Daoy (cell line): Measurements from ENCODE around the gene LPCAT4. TPM values are rescaled to one million over a fixed set of nuclear protein-coding genes. Genes with fewer than 3 reads are reported as not detected.
"Not testable (repeated sequence)": the region's sequence is repeated elsewhere in the genome, so short reads cannot be mapped to it uniquely, and the experiment has no call there.

Experiments
- DNase-seq: peaks from one replicate; pipeline ENCODE4 v3.0.0-alpha.2; 2015; ENCODE audit warnings: low read depth
- total RNA-seq: library from RNA; depleted of rRNA; stranded (reverse); fragments of >200 nt; shearing (Covaris generic); gene quantifications from 2 replicates; pipeline ENCODE4 v1.2.3, GENCODE V29; 2014

The LPCAT4 gene
- total RNA-seq, 1 experiment from 2014 or later = 10.7 TPM

GRCh38 chr15:34364041-34364440, 3.0 kb downstream of the LPCAT4 start:
- no peak for DNase-seq

DNA sequence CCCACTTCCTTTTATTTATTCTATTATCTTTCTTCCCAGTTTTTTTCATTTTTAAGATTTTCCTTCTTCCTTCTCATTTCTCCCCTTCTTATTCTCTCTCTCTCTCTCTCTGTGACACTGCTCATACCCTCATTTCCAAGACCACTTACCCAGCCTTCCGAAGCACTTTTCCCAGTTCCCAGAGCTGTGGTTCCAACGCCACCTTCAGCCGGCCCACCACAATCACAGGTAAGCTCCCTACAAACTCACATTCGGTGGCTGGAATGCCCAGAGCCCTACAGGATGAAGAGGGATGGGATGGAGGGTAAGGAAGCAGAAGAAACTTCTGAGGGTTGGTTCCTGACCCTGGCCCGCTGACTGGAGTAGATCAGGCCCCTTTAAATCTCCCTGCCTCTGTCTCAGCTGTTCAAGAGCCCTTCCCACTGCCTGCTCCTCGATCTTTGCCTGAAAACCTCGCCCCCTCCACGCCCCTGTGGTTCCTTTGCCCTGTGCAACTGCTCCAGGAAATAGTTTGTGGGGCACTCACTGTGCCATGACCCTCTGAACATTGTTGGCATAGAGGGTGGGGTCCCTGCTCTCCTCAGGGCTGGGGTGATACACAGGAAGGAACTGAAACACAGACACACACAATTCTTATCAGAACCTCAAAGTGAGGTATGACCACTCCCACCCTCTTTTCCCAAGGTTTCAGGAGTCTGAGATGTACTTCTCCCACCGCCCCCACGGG, 4.8 kb downstream of the LPCAT4 start:
- DNase-seq = no peak

DNA sequence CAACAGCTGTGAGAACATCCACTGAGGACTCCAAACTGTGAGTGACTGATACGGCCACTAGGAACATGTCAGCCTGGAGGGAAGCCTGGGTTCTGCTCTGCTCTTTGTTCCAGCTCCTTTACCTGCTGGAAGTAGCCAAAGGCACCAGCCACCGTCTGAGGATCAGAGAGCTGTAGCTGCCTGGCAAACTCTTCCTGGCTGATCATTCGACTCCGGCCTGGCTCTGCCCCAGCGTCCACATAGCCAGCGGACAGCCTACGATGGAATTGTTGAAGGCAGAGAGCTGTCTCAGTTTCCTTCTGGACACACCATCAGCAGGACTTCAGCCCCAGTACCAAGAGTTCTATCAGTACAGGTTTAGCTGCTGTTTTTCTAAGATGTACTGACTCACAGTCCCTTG, 5.7 kb downstream of the LPCAT4 start:
- DNase-seq = no peak

DNA sequence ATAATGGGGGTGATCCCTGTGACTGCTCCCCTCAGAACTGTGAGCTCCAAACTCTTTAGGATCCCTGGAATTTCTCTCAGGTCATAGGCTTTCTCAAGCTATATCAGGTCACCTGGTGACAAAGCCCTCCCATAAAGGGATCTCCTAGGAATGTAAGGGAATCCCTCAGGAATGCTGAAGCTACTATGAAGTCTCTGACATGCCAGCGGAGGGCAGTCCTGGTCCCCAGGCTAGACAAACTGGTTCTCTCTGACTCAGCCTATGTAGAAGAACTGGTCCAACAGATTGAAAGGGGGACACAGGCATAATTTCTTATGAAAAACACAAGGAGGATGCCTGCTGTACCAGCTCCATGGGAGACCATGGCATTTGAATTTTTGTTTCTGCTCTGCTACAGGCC, 6.7 kb downstream of the LPCAT4 start:
- no peak for DNase-seq

GRCh38 chr15:34359416-34359815, 7.6 kb downstream of the LPCAT4 start:
- no peak for DNase-seq

GRCh38 chr15:34358948-34359347, 8.0 kb downstream of the LPCAT4 start:
- no peak for DNase-seq

- no peak for DNase-seq
Measured at GRCh38 chr15:34358367-34358766, 8.6 kb downstream of the LPCAT4 start.

DNA sequence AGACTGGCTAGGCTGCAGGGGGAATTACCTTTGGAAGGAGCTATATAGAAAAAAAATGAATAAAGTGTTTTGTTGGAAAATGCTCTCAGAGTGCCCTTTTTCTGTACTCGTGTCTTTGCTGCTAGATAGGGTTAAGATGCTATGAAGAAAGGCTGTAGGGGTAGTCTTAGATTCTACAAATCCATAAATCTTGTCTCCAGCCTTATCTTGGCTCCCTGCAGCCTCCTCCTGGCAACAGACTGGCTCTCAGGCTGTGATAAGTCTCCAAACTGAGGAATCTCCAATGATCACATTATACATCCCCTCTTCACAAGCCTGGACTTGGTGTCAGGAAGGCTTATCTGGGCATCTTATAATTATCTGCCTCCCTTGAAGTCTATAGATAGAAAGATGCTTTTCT, 9.3 kb downstream of the LPCAT4 start:
- DNase-seq = no peak

DNA sequence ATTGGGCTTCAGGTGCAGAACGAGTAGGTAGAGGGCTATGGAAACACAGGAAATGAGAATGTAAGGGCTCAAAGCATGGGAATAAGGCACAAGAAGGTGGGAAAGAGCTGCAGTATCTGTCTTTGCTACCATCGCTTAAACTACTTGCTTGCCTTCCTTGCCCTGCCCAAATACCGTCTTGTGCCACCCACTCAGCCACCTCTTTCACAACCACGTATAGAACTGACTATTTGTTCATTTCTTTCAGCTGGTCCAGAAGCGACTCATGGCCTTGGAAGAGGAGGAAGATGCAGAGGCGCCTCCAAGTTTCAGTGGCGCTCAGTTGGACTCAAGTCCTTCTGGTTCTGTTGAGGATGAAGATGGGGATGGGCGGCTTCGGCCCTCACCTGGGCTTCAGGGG, 11.8 kb downstream of the LPCAT4 start:
- DNase-seq = no peak

DNA sequence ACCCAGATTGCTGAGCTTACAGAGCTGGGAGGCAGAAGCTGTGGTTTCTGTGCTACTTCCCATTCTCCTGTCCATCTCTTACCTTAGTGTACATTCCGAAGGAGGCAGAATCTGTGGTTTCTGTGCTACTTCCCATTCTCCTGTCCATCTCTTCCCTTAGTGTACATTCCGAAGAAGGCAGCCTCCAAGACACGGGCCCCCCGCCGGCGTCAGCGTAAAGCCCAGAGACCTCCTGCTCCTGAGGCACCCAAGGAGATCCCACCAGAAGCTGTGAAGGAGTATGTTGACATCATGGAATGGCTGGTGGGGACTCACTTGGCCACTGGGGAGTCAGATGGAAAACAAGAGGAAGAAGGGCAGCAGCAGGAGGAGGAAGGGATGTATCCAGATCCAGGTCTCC, 12.7 kb downstream of the LPCAT4 start:
- DNase-seq = no peak

DNA sequence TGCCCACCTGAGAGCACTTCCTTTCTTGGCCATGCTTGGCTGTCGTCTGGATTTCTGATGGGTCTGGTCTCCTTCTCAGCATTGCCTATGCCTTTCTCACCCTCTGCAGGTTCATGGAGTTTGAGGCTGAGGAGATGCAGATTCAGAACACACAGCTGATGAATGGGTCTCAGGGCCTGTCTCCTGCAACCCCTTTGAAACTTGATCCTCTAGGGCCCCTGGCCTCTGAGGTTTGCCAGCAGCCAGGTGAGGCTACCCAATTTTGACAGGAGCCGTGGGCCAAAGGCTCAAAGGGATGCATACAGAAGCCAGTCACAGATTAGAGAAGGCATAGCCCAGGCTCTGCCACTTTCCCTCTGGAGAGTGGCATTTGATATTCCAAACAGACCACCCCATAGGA, 13.4 kb downstream of the LPCAT4 start:
- no peak for DNase-seq

DNA sequence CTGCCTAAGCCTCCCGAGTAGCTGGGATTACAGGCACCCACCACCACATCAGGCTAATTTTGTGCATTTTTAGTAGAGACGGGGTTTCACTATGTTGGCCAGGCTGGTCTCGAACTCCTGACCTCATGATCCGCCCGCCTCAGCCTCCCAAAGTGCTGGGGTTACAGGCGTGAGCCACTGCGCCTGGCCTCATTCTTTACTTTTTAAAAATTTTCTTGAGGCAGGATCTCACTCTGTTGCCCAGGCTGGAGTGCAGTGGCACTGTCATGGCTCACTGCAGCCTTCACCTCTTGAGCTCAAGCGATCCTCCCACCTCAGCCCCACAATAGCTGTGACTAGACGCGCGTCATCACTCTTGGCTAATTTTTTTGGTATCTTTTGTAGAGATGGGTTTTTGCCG, 14.0 kb downstream of the LPCAT4 start:
- DNase-seq = not testable (repeated sequence)

DNA sequence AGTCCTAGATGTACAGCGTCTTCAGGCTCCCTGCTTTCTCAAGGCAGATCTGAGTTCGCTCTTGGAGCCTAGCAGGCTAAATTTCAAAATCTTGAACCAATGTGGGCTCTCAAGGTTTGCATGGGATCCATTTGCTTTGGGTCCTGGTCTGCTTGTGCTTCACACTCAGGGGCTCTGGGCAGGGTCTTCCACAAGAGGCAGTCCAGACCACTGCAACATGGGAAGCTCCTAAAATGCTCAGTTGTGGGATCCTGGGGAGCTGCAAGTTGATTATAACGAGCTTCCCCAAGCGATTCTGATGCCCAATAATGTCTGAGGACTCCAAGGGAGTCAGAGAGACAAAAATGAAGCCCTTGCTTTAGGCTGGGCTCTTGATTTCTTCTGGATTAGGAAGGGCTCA, 17.2 kb downstream of the LPCAT4 start:
- DNase-seq = no peak

DNA sequence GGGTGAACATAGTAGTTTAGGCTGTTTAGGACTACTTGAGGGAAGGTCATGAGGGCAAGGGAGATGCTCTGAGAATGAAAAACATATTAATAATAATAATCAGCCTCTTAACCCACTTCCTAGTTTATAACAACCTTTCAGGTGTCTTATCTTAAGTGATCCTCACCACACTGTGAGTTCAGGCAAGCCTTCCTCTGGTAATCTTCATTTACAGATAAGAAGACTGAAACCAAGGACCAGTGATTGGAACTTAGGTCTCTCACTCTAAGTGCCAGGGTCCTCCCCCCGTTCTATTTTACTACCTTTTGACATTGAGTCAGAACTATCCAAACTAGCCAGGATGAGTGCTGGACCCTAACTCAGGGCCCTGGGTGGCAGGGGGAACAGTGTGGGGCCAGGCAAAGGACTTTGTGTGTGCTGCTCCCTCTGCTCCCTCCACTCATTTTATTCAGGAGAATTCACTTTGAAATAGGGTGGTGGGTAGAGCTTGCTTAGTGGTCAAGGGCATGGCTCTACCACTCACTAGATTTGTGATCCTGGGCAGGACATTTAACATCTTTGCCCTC, 18.2 kb downstream of the LPCAT4 start:
- DNase-seq = no peak

- no peak for DNase-seq
Measured at GRCh38 chr15:34347951-34348638, 18.9 kb downstream of the LPCAT4 start.

GRCh38 chr15:34342737-34343575, 24.0 kb downstream of the LPCAT4 start, which contains the start of the genes NOP10 and NUTM1:
Gene NOP10, minus strand, starts transcription at chr15:34343136. Its CDS starts 63 bp downstream, at chr15:34343073.
Gene NUTM1, plus strand, starts transcription at chr15:34343315. Its CDS starts 382 bp downstream, at chr15:34343697.
- DNase-seq = peak; percentile 92

- not testable (repeated sequence) for DNase-seq
Measured at GRCh38 chr15:34342213-34342736, 24.7 kb downstream of the LPCAT4 start.

DNA sequence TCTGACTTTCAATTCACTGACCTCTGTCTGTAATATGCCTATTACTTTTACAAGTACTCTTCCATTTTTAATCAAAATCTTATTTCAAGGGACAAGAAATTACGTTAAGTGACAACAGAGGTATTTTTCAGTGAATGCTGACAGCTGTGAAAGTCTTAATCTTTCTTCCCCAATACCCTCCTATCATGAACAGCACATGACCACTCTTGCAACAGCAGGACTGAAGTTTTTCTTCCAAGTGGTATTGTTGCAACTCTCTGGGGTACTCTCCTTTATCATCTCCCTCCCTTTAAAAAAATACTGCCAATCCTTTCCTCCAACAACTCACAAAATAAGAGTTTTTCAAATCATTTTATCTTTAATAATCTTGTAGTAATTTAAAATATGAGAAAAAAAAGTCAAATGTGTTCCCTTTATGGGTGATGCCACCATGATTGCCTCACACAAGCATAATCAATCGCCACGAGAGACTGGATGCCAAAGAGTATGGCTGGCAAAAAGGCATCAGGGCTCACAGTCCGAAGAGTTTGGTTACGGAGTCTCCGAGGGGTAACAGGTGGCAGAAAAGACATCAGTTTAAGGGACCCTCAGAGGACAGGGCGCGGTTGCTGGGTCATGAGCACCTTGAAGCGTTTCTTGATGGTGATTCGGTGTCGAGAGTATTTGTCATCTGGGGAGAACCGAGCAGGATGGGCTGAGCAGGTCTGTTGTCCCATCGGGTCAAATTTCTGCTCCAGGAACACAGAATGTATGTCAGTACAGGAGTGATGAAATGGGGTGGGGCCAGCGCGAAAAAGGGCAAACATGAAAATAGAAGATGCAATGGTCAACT, 25.4 kb downstream of the LPCAT4 start:
- no peak for DNase-seq

GRCh38 chr15:34339946-34340345, 27.1 kb downstream of the LPCAT4 start:
- no peak for DNase-seq

- no peak for DNase-seq
Measured at GRCh38 chr15:34338347-34338746, 28.6 kb downstream of the LPCAT4 start.
